HG03159 (cell line): ENCODE data around the gene NRIP1.

Experiments
- ATAC-seq: cut with Tn5 transposase; IDR thresholded peaks from one replicate; pipeline ENCODE4 v1.9.1; 2021; ENCODE audit warnings: mild to moderate bottlenecking, moderate library complexity; ENCODE audit not compliant: unreplicated experiment

NRIP1 gene

DNA sequence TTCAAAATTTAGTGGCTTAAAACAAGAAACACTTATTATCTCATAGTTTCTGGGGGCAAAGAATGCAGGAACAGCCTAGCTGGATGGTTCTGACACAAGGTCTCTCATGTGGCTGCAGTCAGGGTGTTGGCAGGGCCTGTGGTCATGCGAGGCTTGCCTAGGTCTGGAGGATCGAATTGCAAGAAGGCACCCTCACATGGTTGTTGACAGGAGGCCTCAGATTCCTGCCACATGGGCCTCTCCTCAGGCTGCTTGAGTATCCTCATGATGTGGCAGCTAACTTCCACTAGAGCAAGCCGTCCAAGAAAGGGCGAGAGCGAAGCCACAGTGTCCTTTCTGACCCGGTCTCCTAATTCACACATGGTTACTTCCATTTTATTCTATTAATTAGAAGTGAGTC, 6.2 kb upstream of the NRIP1 start:
- no peak for ATAC-seq

DNA sequence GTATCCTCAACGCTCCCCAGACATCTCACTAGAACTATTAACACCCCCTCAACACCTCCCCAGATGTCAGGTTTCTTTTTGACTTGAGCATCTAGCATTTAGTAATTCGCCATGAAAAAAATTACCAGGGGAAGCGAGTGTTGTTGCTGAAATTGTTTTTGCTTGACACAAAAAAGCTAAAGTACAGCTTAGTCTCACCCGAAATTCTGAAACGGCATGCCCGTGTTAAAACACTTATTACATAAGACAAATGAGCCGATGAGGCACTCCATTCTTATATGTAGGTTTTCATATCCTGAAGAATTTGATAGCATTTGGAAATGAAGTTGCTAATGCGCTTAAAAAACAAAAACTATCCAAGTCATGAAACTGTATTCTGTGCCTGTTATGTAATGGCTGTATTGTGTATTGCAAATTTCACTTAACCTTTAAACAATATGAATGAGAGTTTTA, 1.3 kb upstream of the NRIP1 start:
- no peak for ATAC-seq

DNA sequence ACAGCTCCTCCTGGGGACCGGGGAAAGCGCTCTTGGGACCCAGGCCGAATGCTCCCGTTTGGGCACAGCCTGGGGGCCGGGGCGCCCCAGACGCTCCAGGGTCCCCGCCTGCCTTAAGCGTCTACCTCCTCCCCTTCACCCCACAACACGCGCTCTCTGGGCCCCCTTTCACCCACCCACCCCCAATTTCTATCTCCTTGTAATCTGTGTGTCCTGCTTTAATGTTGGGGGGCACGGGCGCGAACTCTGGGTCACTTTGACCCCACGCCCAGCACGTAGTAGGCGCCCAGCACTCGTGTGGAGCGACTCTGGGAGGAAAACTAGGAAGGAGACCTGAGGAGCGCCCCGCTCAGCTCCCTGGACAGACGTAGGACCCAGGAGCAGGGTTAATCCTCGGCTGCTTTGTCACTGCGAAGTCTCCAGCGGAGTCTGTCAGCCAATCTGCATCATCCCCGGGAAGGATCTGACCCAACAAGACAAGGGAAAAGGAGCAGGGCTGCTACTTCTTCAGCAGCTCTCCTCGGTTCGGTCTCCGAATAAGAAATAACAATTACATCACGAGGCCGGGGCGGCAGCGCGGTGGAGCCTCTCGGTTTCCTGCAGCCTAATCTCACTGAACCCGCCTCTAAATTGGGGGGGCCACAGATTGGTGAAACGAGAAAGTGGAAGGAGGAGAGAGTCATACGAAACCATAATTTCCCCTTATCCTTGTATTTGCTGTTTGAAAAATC, 757 bp upstream of the NRIP1 start:
- peak; percentile 29 for ATAC-seq

DNA sequence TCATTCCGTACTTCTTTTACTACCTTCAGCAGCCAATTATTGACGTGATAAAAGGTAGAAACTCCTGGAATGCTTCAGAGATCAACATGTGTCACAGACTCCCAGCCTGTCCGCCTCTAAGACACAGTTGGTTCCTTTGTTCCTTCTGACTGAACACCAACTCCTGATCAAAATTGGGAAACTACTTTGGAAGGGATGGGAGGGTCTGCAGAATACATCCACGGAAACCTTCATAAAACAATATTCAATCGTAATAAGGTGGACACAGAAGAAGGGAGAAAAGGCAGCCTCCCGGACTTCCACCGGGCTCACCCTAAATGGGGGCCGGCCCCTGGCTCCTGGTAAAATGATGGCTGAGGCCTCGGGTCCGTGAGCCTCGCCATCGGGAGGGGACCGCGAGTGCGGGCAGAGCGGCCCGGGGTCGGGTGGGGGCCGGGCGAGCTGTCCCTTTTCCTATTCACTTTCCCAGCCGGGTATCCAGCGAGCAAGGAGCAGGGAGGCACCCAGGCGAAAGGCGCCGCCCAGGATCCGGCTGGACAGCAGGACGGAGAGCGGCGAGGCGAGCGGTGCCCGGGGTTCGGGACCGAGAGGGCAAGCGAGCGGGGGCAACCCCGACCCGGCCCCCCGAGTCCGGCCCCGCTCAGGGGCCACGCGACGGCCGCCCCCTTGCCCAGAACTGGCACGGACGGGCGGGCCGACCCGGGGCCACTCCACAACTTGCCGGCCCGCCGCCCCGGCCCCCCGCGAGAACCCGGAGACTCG, 805 bp downstream of the NRIP1 start:
- peak; percentile 0 for ATAC-seq

DNA sequence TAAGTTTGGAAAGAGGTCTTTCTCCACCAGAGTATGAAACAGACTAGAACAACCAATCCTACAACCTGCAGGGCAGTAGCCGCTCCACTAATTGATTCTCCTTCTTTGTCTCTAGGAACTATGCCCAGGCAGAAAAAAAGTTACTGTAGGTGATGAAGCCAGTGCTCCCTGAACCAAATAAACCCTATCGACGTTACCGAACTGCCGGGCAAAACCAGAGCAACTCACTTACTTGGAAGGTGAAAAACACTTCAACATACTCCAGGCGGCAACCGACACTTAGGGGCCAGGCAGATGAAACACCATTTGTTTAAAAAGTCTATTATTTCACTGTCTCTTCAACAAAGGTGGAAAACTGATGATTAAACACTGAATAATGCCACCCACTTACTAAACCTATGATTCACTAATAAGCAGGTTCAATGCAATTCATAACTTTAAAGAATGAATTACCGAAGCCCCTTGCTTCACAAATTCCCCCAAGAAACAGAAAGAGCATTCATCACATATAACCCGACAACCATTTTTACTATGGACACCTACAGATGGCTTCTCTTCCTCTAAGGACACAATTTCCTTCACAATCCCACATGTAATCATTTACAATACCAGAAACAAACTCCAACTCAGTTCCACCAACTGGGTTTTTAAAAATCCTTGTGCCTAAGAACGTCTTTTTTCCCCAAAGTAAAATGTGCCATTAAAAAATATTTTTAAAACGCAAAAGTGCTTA, 1.6 kb downstream of the NRIP1 start:
- no peak for ATAC-seq

DNA sequence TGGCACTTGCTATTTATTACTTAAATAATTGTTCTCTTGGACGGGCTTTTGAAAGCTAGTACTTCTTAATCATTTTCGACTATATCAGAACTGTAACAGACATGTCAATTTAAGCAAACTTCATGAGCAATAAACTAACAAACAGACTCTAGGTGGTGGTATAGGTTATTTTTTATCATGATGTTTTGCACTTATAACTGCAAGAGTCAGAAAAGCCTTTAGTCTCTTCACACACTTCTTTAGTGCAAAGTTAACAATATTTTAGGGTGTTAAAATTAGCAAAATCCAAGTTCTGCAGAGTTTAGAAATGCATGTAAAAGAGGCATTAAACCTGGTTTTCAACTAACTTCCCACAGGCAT, 2.2 kb downstream of the NRIP1 start:
- ATAC-seq, result no peak

DNA sequence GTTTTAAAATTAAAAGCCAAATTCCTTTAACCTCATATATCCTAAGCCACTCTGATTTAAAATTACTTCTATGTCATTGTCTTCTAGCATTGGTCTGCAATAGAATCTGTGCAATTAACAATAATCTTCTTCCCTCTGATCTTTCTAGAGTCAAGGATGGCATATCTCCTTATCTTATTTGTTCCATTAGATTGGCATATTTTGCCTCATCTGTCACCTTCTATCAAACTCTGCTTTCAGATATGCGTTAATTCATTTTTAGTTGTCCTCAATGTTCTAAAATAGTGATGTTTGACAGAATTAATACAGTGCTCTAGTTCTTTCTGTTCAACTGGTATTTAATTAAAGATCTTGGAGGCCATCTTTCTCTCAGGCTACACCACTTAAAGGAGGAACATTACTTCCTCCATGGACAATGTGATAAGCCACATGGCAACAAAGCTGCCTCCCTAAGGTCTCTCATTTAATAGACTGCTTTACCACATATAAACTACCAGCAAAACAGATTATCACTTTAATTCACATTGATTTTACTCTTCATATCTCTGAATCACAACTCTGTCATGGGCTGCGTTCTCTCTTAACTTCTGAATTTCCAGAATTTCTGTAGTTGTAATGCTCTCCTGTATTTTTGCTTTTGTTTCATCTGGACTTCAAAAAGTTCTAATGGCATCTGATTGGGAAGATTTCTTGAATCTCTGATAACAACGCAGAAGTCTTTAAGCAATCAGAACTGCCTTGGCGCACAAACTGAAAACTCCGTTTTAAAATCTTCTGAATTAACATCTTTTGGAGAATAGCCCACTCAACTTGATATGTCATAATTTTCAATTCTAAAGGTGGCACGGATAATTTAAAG, 2.8 kb downstream of the NRIP1 start:
- ATAC-seq, result no peak

DNA sequence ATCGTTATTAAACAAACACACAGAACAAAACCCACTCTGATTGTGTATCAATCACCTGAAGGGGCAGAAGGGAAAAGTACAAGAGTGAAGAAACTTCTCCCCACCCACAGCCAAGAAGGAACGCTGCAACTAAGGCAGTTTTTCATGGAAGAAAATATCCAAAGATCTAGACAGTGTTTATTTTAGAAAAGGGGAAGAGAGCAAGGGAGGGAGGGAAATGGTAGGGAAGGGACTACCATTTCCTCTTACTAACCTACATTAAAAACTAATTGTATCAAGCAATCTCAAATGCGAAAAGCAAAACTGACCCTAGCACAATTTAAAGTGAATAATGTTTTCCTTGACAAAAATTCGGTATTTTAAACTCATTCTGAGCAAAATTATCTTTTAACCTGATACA, 3.5 kb downstream of the NRIP1 start:
- no peak for ATAC-seq

DNA sequence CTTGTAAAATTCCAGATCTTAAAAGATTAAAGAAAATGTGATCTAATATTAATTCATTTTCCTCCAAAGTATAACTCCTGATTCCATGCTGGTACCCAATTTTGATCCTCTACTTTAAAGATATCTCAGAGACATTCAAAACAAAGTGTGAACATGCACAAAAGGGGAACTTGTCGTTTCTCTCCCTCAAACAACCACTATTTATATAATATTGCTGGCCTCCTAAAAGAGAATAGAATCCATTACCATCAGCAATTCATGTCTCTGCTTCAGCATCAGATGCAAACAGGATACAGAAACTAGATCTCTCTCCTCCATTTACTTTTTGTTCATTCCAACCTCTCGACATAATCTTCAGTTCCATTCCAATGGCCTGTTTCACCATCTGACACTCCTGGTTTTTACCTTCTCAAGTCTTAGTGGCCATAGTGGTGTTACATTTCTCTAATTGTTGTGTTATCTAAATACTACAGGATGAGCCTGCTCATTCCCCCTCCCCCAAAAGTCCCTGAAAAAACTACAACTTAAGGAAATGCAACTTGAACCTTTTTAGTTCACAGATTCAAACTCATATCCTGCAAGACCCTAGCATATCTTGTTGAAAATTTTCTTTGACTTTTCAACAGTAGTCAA, 4.1 kb downstream of the NRIP1 start:
- ATAC-seq, result no peak

DNA sequence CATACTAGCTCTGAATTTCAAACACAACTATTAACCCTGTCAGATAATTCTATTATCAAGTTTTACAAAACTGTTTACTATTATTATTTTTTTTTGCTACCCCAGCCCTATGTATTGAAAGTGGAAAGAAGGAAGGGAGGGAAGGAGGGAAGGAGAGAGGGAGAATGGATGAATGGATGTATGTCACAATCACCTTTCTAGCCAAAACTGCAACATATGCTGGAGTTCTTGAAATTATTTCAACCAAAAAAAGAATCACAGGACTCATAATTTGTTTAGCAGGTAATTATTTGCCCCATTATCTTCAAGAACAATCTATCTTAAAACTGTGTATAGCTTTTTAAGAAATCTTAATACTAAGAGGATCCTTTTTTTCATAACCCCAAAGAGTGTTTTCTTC, 5.4 kb downstream of the NRIP1 start:
- ATAC-seq, result no peak

DNA sequence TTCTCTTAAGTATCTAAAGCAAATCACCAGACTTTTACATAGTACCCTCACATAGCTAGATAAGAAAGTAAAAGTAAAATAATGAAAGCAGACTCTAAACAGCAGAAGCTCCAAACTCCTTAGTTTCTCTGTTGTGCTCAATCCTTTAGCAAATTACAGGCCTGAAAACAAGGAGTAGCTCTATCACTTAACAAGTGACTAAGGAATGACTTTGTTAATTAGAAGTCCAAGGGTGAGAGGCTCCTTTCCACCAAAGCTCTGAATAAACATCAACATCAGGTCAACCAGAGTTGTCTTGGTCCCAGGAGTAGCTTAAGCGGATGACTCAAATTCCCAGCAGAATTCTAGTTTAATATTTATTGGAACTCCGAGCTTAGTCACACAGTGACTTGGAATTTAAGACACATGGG, 5.9 kb downstream of the NRIP1 start:
- peak; percentile 34 for ATAC-seq

DNA sequence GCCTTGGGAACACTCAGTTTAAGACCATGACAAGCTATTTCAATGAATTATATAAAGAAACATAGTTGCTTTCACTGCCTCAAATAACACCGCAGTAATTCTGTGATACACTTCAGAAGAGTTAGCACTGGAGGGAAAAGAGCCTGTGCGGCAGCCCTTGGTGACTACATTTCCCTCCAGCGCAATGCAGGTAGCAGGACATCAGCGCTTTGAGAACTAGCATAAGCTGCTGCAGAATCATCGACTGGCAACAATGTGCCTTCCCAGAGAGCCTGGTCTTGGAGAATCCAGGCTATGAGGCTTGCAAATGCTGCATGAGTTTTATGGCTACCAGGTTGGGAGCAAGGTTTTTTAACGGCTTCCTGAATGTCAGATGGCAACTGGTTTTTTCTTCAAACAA, 7.5 kb downstream of the NRIP1 start:
- ATAC-seq, result no peak

DNA sequence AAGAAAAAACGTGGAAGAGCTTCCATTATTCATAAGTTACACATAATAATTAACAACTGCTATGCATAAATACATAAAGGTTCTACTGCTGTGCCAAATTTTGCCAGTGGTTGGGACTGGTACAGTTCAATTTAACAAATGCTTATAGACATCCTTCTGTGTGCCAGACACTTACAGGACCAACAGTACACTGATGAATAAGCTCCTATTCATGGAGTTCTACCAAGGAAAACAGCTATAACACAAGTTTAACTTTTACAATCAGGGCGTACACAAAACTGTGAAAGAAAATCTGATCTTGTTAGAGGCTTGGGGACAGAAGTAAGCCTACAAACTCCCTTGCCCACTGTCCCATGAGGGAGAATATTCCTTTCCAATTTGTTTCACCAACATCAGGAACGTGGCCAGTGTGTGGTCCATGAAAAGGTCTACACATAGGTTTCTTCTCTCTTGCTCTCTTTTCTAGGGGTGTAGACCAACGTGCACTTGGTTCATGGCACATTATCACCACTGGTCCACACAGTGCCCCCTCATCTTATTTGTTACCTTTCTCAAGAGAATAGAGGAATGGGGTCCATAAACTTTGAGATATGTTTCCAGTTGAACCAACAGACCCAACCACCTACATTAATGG, 10.1 kb downstream of the NRIP1 start:
- ATAC-seq, result no peak

DNA sequence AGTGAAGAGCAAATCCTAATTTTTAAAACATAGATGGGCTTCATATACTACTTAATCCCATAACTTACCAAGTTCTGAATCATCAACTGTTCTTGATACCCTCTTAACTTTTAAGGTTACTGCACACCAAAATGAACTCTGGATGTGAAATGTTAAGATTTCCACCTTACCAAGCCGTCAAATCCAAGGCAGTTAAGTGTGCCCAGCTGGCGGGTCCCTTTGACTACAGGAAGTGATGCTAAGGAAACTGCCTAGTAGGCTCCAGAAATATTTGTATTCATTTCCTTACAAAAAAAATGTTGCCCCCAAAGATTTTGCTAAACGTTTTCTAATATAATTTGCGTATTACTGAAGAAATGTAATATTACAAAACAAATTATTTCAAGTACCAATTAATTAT, 10.7 kb downstream of the NRIP1 start:
- ATAC-seq, result no peak

DNA sequence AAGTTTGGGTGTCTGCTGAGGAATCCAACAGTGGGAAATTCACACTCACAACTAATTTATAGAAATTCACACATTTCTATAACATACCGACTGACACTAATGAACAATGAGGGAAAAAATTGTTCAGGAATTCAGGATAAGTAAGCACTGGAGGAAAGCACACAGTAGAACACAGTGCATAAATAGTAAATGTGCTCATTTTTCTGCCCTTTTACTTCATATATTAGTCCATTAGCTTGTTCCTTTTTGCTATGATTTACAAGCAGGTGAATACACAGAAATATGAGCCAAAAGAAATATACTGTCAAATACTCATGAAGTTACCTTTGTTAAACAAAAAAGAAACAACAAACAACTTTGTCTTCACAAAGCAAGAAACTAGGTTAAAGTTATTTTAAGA, 11.3 kb downstream of the NRIP1 start:
- ATAC-seq, result no peak

DNA sequence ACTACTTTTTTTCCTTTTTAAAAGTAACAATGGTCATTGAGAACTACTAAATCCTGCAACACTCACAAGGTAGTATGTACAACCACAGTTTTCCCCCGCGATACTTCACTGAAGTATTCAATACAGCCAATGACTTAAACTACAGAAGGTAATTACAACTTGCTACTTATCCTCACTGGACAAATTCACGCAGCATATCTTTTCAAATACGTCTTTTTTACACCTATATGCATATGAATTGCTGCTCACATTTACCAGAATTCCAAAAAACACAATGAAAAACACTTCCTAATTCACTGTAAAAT, 12.4 kb downstream of the NRIP1 start:
- ATAC-seq, result peak; percentile 10

DNA sequence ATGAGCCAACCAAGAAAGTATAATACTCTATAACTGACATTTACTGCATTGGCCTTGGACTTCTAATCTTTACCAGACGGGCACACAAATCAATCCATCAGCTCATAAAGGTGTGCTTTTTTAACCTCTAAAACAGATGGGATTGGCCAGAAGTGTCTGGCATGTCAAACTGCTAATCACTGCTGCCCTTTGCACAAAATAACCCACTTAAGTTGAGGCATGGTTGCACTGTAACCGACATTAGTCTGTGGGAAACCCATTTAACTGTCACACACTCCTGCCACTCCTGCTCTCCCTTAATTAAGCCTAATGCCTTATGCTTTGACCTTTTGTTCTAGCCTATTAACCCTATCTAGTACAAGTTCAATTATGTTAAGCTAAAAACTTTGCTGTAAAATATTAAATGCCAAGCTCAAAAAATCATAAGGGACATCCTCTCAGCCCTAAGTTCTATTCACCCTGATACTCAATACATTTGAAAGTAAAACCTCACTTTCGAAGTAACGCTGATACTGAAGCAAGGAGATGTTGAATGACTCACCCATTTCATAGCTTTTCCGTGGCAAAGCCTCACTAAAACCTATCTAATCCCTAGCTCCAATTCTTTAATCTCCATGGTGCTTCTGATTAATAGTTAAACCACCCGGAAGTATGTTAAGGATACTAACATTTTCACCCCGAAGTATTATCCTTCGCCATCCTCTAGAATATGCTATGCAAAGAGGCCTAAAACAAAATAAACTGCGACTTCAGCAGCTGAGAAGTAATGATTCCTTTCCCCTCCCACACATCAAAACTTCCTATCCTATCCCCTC, 12.9 kb downstream of the NRIP1 start:
- ATAC-seq, result peak; percentile 79

DNA sequence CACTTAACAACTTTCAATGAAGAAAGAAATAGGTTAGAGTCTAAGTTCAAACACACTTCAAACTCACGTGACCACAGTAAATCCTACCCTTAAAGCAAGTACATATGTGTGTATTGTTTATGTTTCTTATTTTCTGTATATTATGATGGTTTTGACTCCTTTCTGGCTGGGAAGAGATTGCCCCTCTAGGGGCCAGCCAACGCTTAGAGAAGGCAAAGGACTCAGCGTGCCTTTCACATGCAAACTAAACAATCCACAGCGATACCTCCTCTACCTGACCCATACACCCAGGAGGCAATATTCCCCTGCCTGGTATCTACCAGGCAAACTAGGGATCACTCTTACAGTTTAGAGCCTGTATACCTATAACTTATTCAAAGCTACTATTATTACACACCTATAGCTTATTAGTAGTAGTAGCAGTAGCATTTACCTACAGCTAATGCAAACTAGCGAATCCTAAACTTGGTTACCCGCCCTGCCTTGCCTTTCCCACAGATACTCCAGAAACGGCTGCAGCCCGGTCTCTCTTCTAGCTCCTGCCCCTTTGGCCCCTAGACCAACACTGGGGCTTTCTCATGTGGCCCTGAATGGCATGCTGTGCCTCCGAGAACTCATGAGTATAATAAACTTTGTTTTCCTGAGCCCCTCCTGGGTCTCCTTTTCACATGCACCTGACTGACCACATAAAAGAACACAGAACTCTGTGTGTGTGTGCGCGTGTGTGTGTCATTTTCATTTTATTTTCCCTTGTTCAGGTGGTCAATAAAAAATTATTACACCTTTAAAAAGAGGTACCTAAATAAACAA, 14.0 kb downstream of the NRIP1 start:
- no peak for ATAC-seq

DNA sequence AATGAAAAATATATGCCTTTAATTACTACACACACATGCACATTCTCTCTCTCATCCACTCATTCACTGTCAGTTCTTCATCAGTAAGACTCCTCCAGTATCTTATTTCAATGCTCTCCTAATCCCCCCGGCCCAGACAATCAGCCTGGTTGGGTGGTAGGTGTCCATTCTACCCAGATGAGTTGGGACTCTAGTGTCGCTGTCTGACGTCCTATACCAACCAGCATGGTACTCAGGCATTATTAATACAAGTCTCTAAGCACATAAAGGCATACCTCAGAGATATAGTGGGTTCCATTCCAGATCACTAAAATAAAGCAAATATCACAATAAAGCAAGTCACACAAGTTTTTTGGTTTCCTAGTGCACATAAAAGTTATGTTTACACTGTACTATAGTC, 19.8 kb downstream of the NRIP1 start:
- no peak for ATAC-seq
